LoVo (cell line): ENCODE data around the gene OR10P1.

Source experiments
- DNase-seq: peaks from one replicate; pipeline ENCODE4 v3.0.0-alpha.2; 2016; ENCODE audit warnings: low spot score

Gene OR10P1

GRCh38 chr12:55685671-55686070 is 49.0 kb downstream of the OR10P1 start:
- DNase-seq, result no peak

- no peak for DNase-seq
These were observed 49.8 kb downstream of the OR10P1 start for GRCh38 chr12:55686366-55687010.
